HG02642 (cell line): ENCODE results near the gene EPB41L2.
"Not testable (repeated sequence)": the region's sequence is repeated elsewhere in the genome, so short reads cannot be mapped to it uniquely, and the experiment has no call there.

Experiments used
- ATAC-seq: cut with Tn5 transposase; IDR thresholded peaks from one replicate; pipeline ENCODE4 v1.9.1; 2021; ENCODE audit warnings: mild to moderate bottlenecking; ENCODE audit not compliant: unreplicated experiment, poor library complexity

Gene EPB41L2

DNA sequence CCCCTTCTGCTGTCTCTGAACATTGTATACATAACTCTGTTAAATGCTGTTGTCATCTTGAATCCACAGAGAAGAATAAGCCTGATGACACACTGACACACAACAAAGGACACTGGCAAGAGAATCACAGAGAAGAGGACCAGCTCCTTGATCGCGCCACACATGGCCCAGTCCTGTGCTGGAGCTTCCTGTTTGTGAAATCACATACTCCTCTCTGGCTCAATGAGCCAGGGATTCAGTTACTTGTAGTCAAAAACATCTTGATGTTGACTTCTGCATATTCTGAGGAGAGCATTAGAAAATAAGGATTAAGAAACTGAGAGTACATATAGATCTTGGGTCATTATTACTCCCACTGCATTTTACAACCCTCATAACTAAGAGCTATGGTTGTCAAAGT is 100.1 kb downstream of the EPB41L2 start:
- no peak for ATAC-seq

DNA sequence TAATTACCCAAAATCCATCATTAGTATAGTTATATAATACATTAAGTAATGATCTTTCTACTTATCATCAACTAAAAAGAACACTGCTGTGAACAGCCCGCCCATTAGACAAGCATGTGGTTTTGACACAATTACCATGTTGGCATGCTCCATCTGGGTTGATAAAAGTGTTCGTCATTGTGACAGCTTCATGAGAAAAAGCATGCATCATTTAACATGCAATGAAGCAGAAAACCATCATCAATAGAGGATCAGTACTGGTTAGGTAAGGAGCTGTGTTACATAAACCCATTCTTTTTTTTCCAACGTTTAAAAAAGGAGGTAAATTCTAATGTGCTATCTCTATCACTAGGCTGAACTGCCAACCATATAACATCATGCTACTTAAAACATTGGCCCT is 101.9 kb downstream of the EPB41L2 start:
- ATAC-seq: no peak

DNA sequence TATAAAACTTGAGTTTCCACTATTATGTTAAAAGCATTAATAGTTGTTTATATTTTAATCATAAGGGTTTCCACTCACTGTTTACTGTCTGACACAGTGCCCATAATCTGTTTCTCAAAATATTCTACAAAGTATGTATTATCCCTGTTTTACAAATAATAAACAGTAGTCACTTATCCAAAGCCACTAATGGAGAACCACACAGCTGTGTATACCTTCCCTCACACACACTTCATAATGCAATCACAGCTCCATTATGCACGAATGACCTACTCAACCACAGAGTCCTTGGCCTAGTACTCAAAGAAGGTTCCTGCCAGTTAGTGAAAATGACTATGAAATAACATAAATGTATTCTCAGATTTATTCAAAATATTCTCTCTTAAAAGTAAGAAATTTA is 103.1 kb downstream of the EPB41L2 start:
- ATAC-seq: no peak

DNA sequence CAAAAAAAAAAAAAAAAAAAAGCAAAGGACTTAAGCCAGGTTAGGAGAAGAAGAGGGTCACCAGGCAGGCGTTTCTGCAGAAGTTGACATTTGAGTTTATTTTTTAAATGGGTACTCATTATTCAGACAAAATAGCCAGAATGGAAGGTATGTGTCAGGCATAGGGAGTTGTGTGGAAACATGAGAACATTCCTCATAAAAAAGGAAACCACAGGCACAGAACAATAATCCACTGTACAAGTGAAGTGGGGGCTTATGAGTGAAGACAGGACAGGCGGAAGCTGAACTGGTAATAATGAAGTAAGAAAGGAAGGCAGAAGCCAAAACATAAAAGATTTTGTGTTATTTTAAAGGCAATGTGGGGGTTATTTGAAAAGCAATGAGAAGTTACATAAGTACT is 104.6 kb downstream of the EPB41L2 start:
- no peak for ATAC-seq

DNA sequence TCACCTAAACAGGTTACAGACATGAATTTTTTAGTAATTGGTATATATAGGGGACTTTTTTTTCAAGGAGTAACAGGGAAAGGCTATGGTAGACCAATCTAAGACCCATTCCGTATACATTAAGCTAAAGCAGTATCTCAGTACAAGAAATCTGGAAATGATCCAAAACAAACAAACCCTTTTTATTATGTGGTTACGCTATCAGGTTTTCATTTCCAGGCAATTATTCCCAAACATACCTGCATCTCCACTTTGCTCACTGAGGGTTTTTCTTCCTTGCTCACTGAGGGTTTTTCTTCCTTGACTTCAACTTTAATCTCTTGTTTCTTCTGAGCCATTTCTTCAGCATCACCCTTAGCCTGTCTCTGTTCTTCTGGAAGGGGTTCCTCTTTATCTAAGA is 107.3 kb downstream of the EPB41L2 start:
- no peak for ATAC-seq

DNA sequence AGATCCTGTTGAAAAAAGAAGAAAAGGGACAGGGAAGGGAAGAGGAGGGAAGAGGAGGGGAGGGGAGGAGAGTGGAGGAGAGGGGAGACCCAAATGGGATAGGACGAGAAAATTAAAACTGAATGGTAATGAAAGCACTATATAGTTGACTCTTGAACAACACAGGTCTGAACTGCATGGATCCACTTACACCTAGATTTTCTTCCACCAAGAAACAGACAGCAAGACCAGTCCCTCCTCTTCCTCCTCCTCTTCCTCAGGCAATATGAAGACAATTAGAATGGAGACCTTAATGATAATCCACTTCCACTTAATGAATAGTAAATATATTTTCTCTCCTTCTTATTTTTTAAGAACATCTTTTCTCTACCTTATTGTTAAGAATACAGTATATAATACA is 113.5 kb downstream of the EPB41L2 start:
- no peak for ATAC-seq

DNA sequence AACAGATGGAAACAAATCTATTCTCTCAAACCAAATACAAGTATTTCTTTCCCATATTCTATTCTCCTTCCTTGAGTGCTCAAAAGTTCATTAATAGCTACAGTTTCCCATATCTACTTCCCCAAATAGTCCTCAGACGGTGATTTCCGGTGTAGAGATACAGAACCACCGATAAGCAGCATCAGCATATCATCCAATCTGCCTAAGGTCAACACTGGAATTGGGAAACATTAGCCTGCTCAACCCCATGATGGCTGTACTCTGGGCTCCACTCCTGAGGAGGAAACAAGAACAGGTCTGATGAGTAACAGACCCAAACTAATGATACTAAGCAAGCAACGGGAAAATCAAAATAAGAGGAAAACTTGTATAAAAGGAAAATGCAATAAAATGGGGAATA is 115.6 kb downstream of the EPB41L2 start:
- ATAC-seq: no peak

DNA sequence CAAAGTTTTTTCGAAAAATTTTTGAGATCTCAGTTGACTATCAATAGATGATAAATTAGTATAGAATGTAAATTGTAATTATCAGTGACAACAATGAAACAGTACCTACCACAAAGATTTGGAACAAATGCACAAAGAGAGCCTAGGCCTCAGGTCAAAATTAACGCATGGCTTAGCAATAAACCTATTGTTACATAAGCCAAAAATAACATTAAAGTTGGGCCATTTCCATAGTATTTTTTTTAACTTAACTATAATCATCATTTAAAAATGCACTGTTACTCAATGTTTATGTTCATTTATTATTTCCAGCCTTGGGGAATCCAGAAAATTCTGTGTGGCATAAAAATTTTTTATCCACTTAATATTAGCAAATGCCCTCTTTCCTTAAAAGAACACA is 117.0 kb downstream of the EPB41L2 start:
- no peak for ATAC-seq

DNA sequence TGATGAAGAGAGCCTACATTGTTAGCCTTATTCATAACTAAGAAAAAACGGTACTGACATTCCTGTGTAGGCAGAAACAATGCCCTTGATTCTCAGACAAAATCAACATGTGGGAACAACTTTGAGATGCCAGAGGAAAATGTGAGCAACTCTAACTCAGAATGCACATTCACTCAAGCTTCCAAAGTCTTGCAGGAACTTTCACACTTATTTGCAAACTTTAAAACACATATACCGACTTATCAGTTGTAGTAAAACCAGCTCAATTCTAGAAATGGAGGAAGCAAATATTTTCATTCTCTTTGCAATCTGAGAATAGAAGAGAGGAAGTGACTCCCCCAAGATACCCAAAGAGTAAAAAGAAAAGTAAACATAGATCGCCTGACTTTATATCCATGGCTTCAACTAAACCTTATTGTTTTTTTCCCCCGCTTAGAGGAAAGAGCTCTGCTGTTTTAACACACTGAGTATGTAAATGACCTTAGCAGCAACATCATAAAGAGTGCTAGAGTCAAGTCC is 117.6 kb downstream of the EPB41L2 start:
- ATAC-seq: no peak

DNA sequence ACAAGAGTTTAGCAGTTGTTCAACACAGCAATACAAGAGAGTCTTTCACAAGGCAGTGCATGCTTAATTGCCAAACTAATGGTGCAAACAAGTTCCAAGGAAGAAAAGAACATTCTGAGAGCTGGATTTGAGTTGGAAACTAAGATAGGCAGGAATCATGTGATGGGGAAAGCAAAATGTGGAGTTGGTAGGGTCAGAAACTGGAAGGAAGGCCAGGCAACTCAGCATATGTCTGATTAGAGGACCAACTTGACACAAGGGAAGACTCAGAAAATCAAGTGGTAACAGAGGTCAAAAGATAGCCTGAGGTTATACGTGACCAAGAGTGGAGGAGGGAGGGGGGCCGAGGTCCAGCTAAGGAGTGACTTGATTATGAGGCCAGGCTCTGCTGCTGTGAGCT is 118.6 kb downstream of the EPB41L2 start:
- ATAC-seq: no peak

DNA sequence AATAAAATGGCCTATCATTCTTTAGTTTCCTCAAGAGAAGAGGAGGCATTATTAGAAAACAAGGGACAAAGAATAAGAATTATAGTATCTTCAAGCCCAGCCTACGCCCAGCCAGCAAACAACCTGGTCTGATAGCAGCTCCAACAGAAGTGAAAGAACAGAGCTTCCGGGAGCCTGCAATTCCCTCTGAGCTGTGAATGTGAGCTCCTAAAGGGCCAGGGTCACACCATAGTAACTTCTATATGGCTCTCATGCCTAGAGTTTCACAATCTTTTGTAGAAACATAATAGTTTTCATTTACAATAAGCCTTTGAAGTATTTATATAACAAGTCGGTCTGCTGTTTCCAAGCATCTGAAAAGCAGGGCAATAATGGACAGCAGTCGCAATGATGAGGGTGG is 119.3 kb downstream of the EPB41L2 start:
- no peak for ATAC-seq

DNA sequence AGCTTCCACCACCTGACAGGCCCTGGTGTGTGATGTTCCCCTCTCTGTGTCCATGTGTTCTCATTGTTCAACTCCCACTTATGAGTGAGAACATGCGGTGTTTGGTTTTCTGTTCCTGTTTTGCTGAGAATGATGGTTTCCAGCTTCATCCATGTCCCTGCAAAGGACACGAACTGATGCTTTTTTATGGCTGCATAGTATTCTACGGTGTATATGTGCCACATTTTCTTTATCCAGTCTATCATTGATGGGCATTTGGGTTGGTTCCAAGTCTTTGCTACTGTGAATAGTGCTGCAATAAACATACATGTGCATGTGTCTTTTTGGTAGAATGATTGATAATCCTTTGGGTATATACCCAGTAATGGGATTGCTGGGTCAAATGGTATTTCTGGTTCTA is 120.3 kb downstream of the EPB41L2 start:
- not testable (repeated sequence) for ATAC-seq

DNA sequence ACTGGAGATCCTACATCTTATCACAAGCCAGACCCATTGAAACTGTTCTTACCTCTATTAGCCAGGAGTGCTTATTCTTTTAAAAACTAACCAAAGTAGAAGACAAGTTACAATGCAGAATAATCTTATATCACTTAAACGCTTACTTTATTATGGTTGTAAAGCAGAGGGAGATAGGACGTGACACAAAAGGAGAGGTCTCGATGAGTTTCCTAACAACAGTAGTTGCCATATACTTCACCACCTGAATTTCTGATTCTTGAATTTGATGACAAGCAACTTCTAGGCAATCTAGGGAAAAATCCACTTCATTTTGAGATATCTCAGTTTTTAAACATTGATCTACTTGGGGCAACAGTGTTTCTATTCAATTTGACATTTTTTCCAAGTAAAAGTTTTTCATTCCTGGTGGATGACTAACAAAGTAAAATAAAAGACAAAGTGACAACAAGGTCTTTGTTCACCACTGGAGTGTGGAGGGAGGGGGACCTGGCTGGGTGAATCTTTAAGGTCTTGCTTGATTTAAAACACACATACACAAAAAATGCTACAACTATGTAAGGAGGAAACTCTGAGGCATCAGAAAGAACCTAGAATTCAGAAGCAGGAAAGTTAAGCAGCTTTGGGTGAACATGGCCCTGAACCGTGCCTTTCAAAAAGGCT is 125.0 kb downstream of the EPB41L2 start:
- no peak for ATAC-seq

DNA sequence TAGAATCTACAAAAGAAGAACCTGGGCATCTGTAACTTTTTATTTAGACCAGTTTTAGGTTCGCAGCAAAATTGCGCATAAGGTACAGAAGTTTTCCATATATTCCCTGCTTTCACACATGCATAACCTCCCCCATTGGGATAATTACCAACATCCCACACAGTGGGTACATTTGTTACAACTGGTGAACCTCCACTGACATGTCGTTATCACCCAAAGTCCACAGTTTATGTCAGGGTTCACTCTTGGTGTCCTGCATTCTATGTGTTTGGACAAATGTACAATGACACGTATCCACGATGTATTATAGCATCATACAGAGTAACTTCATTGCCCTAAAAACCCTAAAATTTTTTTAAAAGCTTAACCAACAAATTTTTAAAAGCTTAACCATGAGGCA is 126.1 kb downstream of the EPB41L2 start:
- ATAC-seq: no peak

DNA sequence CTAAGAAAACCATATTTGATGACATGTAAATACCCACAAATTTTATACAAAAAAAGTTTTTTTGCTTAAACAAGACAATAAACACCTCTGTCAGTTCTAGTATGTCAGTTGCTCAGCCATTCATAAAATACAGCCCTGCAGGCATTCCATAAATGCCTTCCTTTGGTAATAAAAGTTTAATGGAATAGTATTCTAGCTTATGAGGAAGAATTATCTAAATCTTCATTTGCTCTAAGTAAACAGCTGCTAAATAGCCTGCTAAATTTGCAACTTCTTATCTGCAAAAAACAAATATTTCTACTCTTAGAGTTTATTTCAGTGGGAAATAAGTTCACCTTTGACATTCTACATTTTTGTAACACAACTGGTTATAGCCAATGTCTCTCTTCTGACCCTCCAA is 127.1 kb downstream of the EPB41L2 start:
- ATAC-seq: no peak

DNA sequence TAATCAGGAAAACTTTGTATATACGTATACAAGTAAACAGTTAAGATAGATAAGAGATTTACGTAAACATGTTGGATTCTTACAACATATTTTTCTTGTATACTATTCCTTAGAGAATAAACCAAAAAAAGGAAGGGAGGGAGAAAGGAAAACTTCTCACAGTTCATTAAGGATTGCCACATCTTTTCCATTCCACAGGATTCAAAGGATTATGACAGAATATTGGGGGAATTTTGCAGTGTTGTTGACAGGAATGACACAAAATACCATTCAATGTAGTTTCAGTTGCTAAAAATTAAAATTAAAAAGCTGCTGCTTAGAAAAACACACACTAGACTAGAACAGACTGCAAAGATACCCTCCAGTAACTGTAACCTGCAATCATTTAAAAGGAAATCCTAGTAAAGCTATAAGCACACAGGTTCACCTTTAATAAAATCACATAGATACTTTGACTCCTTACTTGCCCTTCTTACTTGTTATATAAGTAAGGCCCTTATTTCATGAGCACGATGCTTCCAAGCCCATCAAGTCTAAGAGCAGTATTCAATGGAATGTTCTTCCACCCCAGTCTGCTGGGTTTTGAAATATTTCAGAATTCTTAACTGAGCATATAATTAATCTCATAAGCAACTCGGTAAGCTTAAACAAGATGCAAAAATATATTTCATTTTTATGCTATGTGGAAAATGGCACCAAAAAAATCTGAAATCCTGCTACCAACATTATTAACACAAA is 128.0 kb downstream of the EPB41L2 start:
- ATAC-seq: no peak

DNA sequence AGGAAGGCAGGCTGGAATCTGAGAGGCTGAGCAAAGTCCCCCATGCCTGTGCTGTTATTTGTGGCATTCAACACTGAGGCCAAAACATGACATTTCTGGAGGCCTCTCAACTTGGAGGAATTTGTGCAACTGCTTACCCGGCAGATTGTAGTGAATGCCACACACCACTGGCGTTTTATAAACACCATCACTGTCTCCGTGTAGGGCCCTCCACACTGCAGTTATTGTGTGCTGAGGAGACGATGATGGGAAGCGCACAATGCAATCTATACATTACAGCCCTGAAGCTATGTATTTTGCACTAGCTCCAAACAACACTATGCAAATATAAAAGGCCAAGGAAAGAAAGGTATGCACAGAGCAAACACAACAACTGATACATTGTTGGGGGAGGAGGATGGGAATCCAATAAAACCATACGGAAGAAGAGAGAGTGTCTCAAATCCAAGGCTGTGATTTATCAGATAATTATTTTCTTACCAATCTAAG is 129.3 kb downstream of the EPB41L2 start:
- ATAC-seq: no peak

DNA sequence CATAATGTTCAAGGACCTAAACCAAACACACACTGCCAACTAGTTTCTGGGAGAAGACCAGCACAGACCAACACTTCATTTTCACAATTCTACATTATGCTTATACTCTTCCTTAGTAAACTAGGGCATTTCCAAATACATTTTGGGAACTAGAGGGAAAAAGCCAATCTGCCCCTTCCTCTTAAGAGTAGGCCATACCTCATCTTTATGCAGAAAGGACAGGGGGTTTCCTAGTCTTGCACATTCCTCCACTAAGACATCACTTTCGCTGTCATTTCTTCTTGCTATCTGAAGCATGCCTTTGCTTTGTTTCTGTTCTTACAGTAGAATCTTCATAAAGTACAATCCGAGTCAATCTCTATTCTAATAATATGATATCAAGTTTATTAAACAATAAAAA is 130.1 kb downstream of the EPB41L2 start:
- ATAC-seq: no peak

DNA sequence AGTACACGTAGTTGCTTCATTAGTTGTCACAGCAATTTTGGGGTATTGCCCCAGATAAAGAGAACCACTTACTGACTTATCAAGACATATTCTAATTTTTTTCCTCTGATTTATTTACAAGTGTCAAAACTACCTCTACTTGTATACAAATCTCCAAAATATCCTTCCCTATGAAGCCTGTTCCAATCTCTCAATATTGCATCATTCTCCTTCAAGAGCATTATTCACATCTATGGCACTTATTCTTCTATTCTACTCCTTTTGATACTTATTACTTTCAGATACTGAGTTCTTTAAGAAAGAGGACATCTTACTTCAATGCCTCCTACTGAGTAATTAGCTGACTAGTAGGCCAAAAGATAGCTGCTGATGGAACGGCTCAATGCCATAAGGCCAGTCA is 130.6 kb downstream of the EPB41L2 start:
- no peak for ATAC-seq

DNA sequence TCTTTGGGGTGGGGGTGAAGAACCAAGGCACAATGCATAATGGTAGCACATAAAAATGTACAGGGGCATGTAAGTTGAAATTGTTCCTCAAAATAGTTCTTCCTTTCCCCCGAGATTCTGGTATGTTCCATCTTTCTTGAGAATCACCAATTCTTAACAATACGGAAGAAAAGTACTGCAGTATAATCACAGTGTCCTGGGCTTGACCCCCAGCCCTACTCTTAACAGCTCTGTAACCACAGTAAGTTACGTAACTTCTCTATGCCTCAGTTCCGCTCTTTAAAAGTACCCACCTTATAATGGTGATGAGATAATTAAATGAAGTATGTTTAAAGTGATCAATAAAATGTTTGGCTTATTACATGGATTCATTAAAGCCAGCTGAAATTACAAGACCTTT is 131.4 kb downstream of the EPB41L2 start:
- no peak for ATAC-seq

DNA sequence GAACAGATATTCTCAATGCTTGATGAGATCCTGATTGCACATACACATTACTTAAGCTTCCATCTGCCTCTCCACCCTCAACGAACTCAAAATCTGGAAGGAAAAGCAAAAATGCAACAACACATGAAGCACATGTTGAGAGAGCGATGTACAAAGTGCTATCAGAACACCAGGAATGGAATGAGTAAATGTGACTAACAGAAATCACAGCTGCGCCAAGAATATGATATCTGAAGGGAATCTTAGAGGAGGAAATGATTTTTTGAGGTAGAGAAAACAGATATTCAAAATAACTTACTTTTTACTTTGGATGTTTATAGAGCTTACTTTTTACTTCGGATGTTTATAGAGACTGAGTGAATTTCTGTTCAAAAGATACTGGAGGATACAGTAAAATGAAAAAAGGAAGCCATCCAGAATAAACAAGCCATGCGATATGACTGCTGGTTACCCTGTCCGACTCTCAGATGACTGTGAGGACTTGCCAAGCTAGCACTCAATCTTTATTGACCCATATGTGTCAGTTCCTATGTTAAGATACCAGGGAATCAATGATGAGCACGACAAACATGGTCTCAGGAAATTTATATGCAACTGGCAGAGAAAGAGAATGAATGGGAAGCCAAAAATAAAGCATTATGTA is 133.9 kb downstream of the EPB41L2 start:
- no peak for ATAC-seq
